Measurements from ENCODE around the gene FBH1.

The FBH1 gene

DNA sequence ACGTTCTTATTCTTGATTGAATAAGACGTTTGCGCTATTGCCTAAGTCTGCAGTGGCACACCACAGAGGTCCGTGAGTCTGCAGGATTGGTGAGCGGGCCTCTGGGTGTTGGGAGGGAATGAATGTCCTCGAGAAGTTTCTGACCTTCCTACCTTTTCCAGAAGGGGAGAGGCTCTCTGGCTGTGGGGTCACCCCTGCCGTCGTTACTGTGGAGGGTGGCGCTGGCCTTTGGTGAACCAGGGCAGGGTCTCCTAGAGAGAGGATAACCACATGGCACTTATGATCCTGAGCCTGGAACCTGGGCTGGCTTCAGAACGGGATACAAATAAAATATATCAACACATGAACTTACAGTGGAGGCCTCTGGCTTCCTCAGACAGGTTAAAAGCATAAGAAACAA is 73.5 kb downstream of the FBH1 start:
- Mint-ChIP-seq H3K36me3 (peaks cover 10% of the 10 kb centered on the region), H3K27ac (no peak overlapping the region), H3K9me3 (no peaks in the 10 kb centered on the region), H3K4me3 (no peak overlapping the region), H3K27me3 (no peaks in the 10 kb centered on the region), H3K4me1 (no peaks in the 10 kb centered on the region)

DNA sequence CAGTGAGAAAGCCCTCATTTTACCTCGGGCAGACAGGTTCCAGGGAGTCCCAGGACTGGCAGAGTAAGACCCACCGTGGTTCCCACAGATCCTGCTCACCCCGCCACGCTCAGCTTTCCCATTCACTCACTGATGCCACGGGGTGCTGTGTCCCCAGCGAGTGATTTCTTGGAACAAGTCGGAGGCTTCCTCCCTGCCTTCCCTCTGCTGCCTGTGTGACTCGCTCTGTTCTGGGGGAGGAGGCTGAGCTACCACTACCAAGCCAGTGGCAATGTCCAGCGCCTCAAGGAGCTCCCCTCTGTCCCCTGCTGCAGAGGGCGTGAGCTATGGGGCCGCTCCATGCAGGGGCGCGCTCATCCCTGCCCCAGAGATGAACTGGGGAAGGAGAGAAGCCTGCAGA is 74.7 kb downstream of the FBH1 start:
- Mint-ChIP-seq H3K27ac (no peak overlapping the region), H3K9me3 (no peaks in the 10 kb centered on the region), H3K27me3 (no peaks in the 10 kb centered on the region), H3K36me3 (peaks cover 8% of the 10 kb centered on the region), H3K4me1 (peaks cover 1% of the 10 kb centered on the region), H3K4me3 (no peak overlapping the region)

DNA sequence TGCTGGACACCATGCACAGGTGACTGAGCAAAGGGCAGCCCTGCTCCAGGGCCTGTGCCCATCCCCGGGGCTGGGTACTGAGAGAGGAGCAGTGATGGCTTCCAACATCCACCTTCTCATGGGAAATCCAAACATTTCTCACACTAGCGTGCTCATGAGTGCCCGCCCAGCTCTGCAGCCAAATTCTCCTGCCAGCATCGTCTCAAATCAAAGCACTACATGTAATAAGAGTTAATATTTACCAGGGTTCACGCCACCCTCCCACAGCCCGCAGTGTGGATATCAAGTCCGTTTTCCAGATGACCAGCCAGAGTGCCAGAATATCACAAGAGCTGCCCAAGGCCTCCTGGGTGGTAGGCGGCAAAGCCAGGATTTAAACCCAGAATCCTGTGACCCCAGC is 75.2 kb downstream of the FBH1 start:
- no peaks in the 10 kb centered on the region for H3K27me3 Mint-ChIP-seq
- no peak overlapping the region for H3K4me3 Mint-ChIP-seq
- H3K27ac Mint-ChIP-seq, result no peak overlapping the region
- no peaks in the 10 kb centered on the region for H3K9me3 Mint-ChIP-seq
- H3K4me1 Mint-ChIP-seq, result peaks cover 7% of the 10 kb centered on the region
- H3K36me3 Mint-ChIP-seq, result peaks cover 8% of the 10 kb centered on the region

DNA sequence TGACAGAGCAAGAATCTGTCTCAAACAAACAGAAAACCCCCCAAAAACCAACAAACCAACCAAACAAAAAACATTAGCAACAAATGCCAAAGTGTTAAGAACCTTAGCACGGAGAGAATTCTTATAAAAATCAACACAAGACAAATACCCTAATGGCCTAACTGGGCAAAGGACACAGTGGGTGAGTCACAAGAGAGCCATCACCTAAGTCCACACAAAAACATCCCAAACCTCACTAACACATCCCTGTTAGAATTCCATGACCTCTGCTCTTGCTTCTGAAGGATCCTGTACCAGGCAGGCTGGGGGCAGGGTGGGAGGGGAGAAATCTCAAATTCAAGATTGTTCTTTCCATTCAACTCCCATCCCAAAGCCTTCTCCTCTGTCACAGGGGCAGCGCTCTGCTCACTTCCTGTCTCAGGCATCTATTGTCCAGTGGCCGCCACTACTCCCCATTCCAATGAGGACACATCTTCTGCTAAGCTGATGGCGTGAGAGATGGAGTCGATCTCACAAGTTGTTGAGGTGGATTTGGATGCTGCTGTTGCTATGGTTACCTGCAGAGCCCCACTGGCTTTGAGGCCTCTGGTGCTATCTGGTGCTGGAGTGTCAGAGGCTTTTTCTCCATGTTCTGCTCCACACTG is 78.1 kb downstream of the FBH1 start:
- peaks cover 6% of the 10 kb centered on the region for H3K36me3 Mint-ChIP-seq
- no peaks in the 10 kb centered on the region for H3K9me3 Mint-ChIP-seq
- H3K27ac Mint-ChIP-seq, result no peak overlapping the region
- H3K4me3 Mint-ChIP-seq, result no peak overlapping the region
- peaks cover 26% of the 10 kb centered on the region for H3K4me1 Mint-ChIP-seq
- H3K27me3 Mint-ChIP-seq, result no peaks in the 10 kb centered on the region

DNA sequence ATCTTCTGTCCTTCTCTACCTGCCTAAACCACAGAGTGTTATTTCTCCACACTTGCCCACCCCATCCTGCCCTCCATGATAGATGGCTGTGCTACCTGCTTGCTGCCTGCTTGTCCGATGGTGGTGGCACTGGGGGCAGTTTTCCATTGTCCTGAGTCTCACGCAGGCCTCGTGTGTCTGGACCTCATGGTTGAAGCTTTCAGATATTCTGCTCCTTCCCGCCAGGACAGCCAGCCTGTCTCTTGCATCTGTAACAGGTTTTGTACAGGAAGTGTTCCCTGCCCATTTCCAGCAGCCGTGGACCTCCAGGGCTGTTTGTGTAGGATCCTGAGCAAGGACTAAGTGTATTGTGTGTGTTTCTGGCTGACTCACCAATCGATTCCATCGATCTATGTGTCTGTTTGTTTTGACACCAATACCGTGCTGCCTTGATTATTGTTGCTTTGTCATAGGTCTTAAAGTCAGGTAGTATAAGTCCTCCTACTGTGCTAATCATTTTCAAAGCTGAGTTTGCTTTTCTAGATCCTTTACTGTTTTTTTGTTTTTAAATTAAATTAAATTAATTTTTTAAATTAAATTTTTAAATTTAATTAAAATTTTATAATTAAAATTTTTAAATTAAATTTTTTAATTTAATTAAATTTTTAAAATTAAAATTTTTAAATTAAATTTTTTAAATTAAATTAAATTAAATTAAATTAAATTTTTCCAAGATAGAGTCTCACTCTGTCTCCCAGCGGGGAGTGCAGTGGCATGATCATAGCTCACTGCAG is 78.8 kb downstream of the FBH1 start:
- no peaks in the 10 kb centered on the region for H3K9me3 Mint-ChIP-seq
- H3K27ac Mint-ChIP-seq, result no peak overlapping the region
- H3K27me3 Mint-ChIP-seq, result no peaks in the 10 kb centered on the region
- no peak overlapping the region for H3K4me3 Mint-ChIP-seq
- H3K4me1 Mint-ChIP-seq, result peaks cover 33% of the 10 kb centered on the region
- peaks cover 2% of the 10 kb centered on the region for H3K36me3 Mint-ChIP-seq

DNA sequence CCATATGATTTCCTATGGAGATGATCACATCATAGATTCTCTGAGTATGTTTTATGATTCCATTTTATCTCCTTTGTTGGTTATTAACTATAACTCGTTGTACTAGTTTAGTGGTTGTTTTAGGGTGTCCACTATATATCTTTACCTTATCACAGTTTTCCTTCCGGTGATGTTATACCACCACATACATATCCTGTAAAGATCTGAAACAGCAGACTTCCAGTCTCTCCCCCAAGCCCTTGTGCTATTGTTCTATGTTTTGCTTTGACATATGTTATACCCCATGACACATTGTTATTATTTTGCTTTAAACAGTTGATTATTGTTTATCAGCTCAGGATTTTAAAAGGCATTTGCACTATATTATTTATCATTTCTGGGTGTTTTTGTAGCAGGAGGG is 80.0 kb downstream of the FBH1 start:
- Mint-ChIP-seq H3K4me1 (peaks cover 40% of the 10 kb centered on the region), H3K27ac (no peak overlapping the region), H3K4me3 (no peak overlapping the region), H3K36me3 (peaks cover 6% of the 10 kb centered on the region), H3K27me3 (no peaks in the 10 kb centered on the region), H3K9me3 (no peaks in the 10 kb centered on the region)

DNA sequence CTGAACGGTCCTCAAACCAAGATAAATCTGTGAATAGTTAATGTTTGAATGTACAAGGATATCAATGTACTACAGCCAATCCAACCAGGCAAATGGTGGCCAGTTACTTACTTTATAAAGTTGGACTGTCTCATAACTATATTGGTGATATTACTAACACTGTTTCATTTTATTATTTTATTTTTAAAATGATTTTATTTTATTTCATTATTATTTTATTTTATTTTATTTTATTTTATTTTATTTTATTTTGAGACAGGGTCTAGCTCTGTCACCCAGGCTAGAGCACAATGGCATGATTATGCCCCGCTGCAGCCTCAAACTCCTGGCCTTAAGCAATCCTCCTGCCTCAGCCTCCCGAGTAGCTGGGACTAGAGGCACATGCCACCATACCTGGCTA is 80.5 kb downstream of the FBH1 start:
- Mint-ChIP-seq H3K9me3 (no peaks in the 10 kb centered on the region), H3K36me3 (peaks cover 6% of the 10 kb centered on the region), H3K4me1 (peaks cover 44% of the 10 kb centered on the region), H3K27me3 (no peaks in the 10 kb centered on the region), H3K4me3 (no peak overlapping the region), H3K27ac (no peak overlapping the region)

DNA sequence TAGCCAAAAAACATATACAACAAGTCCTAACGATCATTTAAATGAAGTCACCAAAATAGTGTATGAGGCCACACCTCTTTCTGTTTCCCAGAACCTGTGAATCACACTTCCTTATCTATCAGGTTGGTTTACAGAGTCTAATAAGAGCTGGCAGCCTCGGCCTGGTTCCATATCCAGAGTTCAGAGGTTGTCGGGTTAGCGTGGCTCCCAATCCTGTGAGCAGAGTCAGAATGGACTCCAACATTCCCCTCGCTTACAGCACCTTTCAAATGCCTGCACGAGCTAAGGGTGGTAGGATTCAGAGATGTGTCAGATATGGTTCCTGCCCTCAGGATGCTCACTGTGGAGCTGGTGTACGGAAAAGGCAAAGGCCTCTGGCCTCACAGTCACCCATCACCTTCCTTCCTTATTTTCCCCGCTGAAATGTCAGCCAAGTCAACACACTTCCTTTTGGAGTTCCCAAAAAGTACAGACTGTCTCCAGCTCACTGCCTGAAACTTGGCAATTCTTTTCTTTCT is 81.3 kb downstream of the FBH1 start:
- Mint-ChIP-seq H3K36me3 (peaks cover 6% of the 10 kb centered on the region), H3K9me3 (no peaks in the 10 kb centered on the region), H3K4me1 (peaks cover 53% of the 10 kb centered on the region), H3K27ac (peak overlapping the region; percentile 68), H3K27me3 (no peaks in the 10 kb centered on the region), H3K4me3 (no peak overlapping the region)

DNA sequence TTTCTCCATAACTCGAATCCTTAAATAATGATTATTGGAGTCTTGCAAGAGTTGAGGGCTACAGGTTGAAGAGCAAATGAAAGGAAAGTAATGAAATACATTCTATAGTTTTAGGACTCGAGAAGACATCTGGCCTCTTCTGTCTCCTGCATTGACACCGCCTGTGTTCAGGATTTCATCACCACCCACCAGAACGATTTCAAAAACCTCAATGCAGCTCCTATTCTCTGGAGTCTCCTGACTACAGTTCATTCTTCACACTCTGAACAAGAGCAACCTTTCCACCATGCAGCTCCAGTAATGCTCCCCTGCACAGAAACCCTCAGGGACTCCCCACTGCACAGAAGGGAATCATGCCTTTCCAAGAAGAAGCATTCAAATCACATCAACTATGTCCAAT is 81.8 kb downstream of the FBH1 start:
- Mint-ChIP-seq H3K27me3 (no peaks in the 10 kb centered on the region), H3K4me3 (no peak overlapping the region), H3K36me3 (peaks cover 6% of the 10 kb centered on the region), H3K27ac (peak overlapping the region; percentile 68), H3K4me1 (peaks cover 54% of the 10 kb centered on the region), H3K9me3 (no peaks in the 10 kb centered on the region)

DNA sequence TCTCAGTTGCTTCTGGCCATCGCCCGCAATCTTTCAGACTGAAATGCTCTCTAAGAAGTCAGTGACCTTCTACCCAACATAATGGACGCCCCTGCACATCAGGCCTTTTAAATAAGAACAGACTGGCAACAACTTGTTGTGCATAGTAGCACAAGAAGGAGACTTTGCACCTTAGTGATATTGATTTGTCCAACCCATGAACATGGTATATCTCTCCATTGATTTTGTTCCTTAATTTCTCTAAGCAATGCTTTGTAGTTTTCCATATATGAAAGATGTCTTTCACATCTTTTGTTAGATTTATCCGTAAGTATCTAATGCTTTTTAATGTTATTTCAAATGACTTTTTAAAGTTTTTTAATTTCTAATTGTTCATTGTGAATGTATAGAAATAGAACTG is 83.0 kb downstream of the FBH1 start:
- Mint-ChIP-seq H3K27me3 (no peaks in the 10 kb centered on the region), H3K27ac (no peak overlapping the region), H3K4me3 (no peak overlapping the region), H3K9me3 (no peaks in the 10 kb centered on the region), H3K4me1 (peaks cover 54% of the 10 kb centered on the region), H3K36me3 (peaks cover 6% of the 10 kb centered on the region)

DNA sequence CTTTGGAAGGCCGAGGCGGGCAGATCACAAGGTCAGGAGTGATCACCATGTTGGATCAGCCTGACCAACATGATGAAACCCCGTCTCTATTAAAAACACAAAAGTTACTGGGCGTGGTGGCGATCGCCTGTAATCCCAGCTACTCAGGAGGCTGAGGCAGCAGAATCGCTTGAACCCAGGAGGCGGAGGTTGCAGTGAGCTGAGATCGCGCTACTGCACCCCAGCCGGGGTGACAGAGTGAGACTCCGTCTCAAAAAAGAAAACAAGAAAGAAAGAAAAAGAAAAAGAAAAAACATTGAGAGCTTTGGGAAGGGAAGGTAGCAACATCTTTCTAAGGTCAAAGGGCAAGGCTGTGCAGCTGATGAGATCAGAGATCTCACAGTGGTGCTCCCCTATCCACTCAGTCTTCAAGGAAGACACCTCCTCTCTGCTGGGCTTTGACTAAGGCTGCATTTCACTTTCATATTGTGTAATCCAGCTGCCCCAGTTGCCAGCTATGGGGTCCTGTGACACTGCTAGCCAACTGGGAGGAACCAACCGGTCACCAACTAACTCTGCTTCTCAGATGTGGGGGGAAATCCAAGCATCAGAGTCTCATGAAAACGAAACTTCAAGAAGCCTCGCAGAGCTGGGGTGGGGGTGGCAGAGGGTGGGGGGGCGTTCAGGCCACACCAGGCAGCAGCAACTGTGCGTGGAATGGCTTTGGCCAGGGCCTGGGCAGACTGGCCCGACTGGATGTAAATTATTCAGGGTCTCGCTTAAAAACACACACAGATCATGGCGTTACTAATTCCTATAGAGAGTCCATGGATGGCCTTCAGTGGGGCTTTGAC is 85.8 kb downstream of the FBH1 start:
- no peaks in the 10 kb centered on the region for H3K27me3 Mint-ChIP-seq
- peaks cover 3% of the 10 kb centered on the region for H3K36me3 Mint-ChIP-seq
- H3K27ac Mint-ChIP-seq, result peak overlapping the region; percentile 96
- peaks cover 45% of the 10 kb centered on the region for H3K4me1 Mint-ChIP-seq
- H3K4me3 Mint-ChIP-seq, result peak overlapping the region; percentile 97
- H3K9me3 Mint-ChIP-seq, result no peaks in the 10 kb centered on the region

DNA sequence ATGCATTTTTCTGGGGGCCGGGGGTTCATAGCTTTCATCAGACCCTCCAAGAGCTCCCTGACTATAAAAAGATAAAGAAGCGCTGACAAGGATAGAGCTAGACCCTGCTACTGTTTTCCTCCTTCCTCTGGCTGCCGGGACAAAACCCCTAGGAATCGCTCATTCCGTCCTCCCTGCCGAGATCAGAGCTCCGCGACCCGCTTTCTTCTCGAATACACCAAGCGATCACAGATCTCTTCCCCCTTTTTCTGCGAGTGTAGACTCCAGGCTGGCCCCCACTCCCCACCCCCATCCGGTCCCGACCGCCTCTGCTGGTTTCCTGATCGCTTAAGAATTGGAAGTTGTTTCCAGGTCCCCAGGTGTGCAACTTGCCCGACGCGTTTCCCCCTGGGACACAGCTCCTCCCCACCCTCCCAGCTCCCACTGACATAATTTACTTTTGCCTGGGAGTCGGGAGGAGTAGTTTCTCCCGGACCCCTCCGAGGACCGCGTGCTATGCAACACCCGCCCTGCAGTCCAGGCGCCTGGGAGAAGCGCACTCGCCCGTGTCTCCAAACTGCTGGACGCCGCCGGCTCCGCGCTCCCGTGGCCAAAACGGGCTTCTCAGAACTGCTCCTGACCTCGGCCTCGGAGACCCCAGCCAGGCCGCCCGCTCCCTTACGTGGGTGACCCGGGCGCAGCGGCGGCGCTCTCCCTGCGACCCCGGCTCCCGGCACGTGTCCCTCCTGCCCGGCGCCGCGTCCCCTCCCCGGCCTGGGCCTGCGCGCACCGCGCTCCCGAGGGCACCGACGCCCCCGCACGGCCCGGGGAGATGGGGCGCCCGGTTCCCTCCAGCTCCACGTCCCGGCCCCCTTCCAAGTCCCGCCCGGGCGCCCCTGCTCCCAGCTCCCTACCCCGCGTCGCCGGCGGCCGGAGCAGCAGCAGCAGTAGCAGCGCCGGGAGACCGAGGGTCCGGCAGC is 86.7 kb downstream of the FBH1 start:
- Mint-ChIP-seq H3K36me3 (peaks cover 3% of the 10 kb centered on the region), H3K4me1 (peaks cover 36% of the 10 kb centered on the region), H3K4me3 (peak overlapping the region; percentile 97), H3K27ac (peak overlapping the region; percentile 96), H3K27me3 (no peaks in the 10 kb centered on the region), H3K9me3 (no peaks in the 10 kb centered on the region)

DNA sequence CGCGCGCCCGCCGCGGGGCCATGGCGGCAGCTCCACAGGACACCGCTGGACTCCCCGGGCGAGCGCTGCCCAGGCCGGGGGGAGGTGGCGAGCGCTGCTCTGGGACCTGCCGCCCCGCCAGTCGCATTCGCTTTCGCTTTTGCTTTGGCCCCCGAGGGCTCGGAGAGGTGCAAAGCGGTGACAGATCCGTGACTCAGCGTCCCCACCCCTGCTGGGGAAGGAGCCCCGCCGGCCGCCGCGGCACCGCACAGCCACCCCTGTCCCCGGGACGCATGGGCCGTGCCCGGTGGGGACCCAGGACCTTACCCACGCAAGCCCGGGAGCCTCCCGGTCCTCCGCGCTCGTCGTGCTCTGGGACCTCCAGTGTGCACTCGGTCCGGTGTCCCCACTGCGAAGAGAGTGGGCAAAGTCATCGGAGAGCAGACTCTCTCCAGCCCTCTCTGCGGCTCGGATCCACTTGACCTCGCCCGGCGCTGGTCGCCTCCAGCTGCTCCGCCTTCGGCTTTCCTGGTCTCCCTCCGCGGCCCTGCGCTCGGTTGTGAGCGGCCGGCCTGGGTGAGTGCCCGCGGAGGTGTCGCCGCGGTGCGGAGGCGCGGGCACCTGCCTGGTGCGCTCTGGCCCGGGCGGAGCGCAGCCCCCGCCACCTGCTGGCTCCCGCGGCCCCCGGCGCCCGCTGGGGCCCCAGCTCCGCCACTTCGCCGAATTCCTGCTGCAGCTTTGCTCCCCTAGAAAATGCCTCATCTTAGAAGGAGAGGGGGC is 87.6 kb downstream of the FBH1 start, which contains the start of gene IL15RA:
TSS of gene IL15RA (minus strand) at position 73 of the 759 bp plus-strand sequence. CDS start at position 22, 51 bp downstream.
- H3K27ac Mint-ChIP-seq, result peak within 1 kb of the TSS; percentile 96
- H3K4me1 Mint-ChIP-seq, result peaks cover 30% of the 10 kb centered on the region
- H3K4me3 Mint-ChIP-seq, result peak within 1 kb of the TSS; percentile 97
- no peaks in the 10 kb centered on the region for H3K9me3 Mint-ChIP-seq
- H3K36me3 Mint-ChIP-seq, result peaks cover 3% of the 10 kb centered on the region
- H3K27me3 Mint-ChIP-seq, result no peaks in the 10 kb centered on the region

DNA sequence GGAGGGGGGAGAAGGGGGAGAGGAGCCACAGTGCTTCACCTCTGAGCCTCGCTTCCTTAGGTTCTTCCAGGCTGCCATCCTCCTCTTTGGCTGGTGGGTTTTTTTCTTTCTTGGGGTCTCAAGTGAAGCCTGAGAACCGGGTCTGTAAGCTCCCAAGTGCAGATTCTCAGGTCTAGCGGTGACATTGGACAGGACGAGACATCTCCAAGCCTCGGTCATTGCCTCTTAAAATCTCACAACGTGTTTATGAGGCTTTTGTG is 88.1 kb downstream of the FBH1 start:
- Mint-ChIP-seq H3K27me3 (no peaks in the 10 kb centered on the region), H3K9me3 (no peaks in the 10 kb centered on the region), H3K4me1 (peaks cover 28% of the 10 kb centered on the region), H3K27ac (peak overlapping the region; percentile 88), H3K36me3 (peaks cover 3% of the 10 kb centered on the region), H3K4me3 (peak overlapping the region; percentile 91)
